Stimulated activated CD4-positive, alpha-beta T cell treated with anti-CD3 and anti-CD28 coated beads, Interleukin-1b, Interleukin-23, amount 100 ng/mL, for 48 hours (primary cell): Measurements from ENCODE around the gene COA1.
"Not testable (repeated sequence)": the region's sequence is repeated elsewhere in the genome, so short reads cannot be mapped to it uniquely, and the experiment has no call there.

Experiments
- DNase-seq: peaks from one replicate; pipeline ENCODE4 v3.0.0-alpha.2; 2020

COA1 gene

GRCh38 chr7:43758029-43758821, 28.9 kb upstream of the COA1 start, which contains the start of gene BLVRA:
Gene BLVRA, plus strand, starts transcription at chr7:43758680. Its CDS starts 12,479 bp downstream, at chr7:43771159.
- DNase-seq, result peak; percentile 47

GRCh38 chr7:43757073-43757720, 27.9 kb upstream of the COA1 start:
- no peak for DNase-seq

- DNase-seq, result peak; percentile 44
These were observed 27.2 kb upstream of the COA1 start for GRCh38 chr7:43756368-43757072.

DNA sequence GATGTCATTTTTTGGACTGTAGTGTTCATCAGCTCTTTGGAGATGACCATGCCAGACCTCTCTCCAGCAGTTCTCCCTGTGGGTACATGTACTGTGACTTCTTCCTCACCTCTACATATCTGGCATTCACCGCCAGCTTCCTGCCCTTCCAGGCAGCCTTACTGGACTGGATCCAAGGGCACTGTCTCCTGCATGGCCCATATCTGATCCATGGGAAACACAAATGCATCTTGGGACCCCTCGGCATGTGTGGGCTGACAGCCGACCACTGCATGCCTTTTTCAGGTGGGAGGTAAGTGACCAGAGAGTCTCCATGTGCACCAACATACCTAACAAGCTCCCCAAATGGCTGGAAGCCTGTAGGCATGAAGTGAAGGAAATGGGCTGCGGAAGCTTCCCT, 25.3 kb upstream of the COA1 start:
- no peak for DNase-seq

DNA sequence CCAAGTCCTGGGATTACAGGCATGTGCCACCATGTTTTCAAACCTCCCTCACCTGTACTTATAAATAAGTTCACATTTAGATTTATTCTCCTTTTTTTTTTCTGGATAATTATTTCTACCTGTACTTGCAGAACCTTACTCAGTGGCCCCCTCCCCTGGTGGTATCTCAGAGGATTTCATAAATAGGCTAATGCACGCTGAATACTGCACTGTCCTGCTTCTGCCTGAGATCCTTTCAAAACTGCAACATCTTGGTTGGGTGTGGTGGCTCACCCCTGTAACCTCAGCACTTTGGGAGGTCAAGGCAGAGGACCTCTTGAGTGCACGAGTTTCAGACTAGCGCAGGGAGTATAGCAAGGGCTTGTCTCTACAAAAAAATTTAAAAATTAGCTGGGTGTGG, 24.5 kb upstream of the COA1 start:
- no peak for DNase-seq

- DNase-seq, result no peak
These were observed 24.0 kb upstream of the COA1 start for GRCh38 chr7:43753271-43753810.

DNA sequence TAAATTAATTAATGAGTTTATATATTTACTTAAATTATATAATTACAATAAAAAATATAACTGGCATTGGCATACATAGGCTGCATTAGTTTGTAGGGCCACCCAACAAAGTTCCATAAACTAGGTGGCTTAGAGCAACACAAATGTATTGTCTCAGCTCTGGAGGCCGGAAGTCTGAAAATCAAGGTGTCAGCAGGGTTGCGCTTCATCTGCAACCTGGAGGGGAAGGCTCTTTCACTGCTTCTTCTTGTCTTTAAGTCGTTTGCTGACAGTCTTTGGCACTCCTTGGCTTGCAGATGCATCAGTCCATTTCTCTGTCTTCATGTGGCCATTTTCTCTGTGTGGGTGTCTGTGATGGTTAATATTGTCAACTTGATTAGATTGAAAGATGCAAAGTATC, 23.1 kb upstream of the COA1 start:
- no peak for DNase-seq

DNA sequence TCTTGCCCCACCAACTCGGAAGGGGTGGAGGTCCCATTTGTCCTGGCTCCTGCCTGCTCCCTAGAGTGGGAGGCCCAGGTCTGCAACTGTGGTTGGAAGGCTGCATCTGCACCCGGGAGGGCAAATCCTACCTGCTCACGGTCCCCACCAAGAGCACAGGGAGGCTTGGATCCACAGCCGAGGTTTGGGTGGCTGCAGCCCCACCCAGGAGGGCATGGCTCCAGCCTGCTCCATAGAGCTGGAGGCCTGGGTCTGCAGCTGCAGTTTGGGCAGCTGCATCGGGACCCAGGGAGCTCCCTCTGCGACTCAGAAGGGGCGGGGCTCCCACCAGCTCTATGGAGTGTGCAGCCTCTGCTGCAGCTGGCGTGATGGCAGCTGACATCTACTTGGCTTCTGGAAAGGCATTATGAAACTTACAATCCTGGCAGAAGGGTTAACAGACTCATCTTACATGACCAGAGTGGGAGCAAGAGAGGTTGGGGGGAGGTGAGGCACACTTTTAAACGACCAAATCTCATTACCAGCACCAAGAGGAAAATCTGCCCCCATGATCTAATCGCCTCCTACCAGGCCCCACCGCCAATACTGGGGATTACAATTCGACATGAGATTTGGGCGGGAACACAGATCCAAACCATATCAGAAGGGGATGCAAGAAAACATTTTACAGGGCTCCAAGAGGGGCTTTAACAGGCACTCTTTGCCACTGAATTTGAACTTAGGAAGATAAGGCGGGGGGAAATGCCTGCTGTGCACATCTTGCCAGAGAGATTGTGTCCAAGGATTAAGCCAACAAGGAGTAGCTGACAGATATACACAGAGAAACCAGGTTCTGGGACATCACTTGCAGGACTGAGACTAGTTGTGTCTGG, 20.9 kb upstream of the COA1 start:
- DNase-seq, result no peak

DNA sequence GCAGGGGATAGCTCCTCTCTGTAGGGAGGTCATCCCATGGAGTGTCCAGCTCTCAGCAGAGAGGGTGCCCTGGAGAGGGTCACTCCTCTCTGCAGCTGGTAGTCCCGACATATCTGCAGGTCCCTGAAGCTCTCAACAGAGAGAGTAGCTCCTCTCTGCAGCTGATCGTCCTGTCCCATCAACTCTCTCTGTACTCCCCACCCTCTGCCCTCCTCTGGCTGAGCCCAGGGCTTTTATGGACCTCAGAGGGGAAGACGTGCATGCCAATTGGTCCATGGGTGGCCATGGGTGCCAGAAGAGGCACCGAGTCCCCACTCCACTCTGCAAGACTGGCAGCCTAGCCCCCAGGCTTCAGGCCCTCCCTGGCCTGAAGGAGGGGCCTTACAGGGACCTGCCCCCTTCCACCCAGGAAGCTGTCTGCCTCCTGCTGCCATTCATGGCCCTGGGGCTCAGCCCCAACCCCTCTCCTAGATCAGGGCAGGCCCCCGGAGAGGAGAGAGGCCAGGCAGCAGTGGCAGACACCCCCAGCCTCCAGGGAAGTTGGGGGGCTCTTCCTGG, 20.1 kb upstream of the COA1 start:
- no peak for DNase-seq

- no peak for DNase-seq
These were observed 18.2 kb upstream of the COA1 start for GRCh38 chr7:43747328-43748105.

GRCh38 chr7:43742692-43743091, 13.4 kb upstream of the COA1 start:
- no peak for DNase-seq

- no peak for DNase-seq
These were observed 8.3 kb upstream of the COA1 start for GRCh38 chr7:43737467-43738127.

GRCh38 chr7:43735802-43736603, 6.7 kb upstream of the COA1 start:
- DNase-seq, result peak; percentile 67

GRCh38 chr7:43735403-43735801, 6.1 kb upstream of the COA1 start:
- no peak for DNase-seq

DNA sequence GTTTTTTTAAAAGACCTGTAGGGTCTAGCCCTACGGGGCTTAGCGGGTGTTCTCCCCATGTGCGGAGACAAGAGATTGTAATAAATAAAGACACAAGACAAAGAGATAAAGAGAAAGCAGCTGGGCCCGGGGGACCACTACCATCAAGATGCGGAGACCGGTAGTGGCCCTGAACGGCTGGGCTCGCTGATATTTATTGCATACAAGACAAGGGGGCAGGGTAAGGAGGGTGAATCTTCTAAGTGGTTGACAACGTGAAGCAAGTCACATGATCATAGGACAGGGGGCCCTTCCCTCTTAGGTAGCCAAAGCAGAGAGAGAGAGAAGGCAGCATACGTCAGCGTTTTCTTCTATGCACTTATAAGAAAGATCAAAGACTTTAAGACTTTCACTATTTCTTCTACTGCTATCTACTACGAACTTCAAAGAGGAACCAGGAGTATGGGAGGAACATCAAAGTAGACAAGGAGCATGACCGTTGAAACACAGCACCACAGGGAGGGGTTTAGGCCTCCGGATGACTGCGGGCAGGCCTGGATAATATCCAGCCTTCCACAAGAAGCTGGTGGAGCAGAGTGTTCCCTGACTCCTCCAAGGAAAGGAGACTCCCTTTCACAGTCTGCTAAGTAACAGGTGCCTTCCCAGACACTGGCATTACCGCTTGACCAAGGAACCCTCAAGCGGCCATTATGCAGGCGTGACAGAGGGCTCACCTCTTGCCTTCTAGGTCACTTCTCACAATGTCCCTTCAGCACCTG, 5.4 kb upstream of the COA1 start:
- DNase-seq, result not testable (repeated sequence)

DNA sequence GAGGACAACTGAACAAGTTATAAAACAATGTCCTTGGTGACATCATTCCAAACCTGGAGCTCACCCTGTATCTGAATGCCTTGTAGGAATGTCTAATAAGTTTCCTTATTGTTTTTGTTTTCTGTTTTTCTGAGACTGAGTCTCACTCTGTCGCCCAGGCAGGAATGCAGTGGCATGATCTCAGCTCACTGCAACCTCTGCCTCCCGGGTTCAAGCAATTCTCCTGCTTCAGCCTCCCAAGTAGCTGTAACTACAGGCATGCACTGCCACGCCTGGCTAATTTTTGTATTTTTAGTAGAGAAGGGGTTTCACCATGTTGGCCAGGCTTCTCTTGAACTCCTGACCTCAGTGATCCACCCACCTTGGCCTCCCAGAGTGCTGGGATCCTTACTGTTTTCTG, 2.2 kb upstream of the COA1 start:
- DNase-seq, result not testable (repeated sequence)

GRCh38 chr7:43729924-43730248, 563 bp upstream of the COA1 start:
- no peak for DNase-seq

DNA sequence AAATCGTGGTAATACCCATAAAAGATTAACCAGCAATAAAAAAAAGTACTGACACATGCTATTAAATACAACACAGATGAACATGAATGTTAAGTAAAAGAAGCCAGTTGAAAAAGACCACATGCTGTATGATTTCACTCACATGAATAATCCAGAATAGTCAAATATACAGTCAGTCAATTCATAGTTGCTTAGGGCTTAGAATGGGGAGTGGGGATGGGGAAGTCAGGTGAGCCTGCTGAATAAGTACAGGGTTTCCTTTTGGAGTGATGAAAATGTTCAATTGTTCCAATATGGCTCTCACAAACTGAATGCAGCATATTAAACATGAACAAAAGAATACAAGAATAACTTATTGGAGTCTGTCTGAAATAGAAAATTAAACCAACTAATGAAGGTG, 1.8 kb downstream of the COA1 start:
- no peak for DNase-seq

DNA sequence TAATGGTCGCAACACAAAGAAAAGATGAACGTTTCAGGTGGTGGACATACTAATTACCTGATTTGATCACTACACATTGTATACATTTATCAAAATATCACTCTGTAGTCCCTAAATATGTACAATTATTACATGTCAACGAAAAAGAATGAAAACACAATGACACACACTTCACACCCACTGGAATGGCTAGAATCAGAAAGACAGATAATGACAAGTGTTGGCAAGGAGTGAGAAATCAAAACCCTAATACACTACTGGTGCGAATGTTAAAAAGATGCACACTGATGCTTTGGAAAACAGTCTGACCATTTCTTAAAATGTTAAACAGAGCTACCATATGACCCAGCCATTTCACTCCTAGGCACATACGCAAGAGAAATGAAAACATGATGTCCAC, 2.3 kb downstream of the COA1 start:
- no peak for DNase-seq
